Mammary epithelial cell (primary cell): Measurements from ENCODE around the gene EFCAB8.

Experiments
- EZH2 ChIP-seq: IDR thresholded peaks from 2 replicates; pipeline ENCODE4 v1.6.1; 2012; ENCODE audit warnings: low read length, inconsistent platforms, borderline replicate concordance
- TF ChIP-seq, protein P1 (sequence below), 2 donors: IDR thresholded peaks in 1 of 2; conservative IDR thresholded peaks in 1 of 2; 2 replicates each; pipeline ENCODE4 v1.5.1; 2011 to 2012; ENCODE audit warnings: inconsistent platforms in 2 of 2, low read length in 2 of 2, mild to moderate bottlenecking in 2 of 2, control low read depth in 1 of 2, low read depth in 1 of 2; ENCODE audit not compliant: insufficient read depth in 1 of 2; ENCODE audit errors: extremely low read depth in 1 of 2

DNA sequence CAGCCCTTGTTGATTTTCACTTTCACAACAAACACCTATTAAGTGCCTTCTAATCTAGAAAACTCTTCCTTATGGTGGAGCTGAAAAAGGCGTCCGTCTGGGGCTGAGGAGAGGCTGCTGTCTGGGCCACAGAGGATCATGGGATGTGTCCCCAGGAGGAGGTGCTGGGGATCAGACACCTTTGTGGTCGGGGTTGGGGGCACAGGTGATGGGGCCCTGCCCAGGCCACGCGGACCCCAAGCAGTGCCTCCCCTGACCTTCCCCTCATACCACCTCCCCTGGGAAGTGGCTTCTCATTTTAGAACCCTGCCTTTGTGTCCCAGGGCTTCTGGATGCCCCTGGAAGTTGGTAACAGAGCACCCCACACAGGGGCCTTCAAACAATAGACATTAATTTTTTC lies 104.5 kb downstream of the EFCAB8 start:
- TF ChIP-seq, protein P1, sequence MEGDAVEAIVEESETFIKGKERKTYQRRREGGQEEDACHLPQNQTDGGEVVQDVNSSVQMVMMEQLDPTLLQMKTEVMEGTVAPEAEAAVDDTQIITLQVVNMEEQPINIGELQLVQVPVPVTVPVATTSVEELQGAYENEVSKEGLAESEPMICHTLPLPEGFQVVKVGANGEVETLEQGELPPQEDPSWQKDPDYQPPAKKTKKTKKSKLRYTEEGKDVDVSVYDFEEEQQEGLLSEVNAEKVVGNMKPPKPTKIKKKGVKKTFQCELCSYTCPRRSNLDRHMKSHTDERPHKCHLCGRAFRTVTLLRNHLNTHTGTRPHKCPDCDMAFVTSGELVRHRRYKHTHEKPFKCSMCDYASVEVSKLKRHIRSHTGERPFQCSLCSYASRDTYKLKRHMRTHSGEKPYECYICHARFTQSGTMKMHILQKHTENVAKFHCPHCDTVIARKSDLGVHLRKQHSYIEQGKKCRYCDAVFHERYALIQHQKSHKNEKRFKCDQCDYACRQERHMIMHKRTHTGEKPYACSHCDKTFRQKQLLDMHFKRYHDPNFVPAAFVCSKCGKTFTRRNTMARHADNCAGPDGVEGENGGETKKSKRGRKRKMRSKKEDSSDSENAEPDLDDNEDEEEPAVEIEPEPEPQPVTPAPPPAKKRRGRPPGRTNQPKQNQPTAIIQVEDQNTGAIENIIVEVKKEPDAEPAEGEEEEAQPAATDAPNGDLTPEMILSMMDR (conservative IDR thresholded peaks at IDR 0.05 in 1 of 2, IDR thresholded peaks at IDR 0.05 in 1 of 2; ENCODE audit: extremely low read depth in 1 of 2, insufficient read depth in 1 of 2, low read depth in 1 of 2, low read length in 2 of 2), result no peak
- TF ChIP-seq EZH2, result no peak
